CD4-positive, alpha-beta T cell treated with Interferon gamma for 1 hour (primary cell): ENCODE measurements around the gene MPDZ.

ENCODE experiments used
- DNase-seq: peaks from one replicate; pipeline ENCODE4 v3.0.0-alpha.2; 2020

MPDZ gene

DNA sequence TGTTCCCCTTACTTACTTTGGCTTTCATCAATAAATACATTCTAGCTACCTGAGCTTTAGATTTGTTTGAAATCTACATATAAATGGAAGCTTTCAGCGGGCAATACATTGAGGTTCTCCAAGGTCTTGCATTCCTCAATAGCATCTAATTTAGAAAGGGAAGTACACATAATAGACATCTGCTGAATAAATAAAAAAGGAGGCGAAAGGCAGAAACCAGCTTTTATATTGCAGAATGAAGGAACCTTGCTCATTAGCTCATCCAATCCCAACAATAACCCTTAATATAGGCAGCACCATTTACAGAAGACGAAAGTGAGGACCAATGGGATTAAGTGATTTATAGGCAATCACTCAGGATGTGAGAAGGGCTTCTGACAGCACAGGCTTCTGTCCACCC, 147.5 kb downstream of the MPDZ start:
- DNase-seq, result no peak

DNA sequence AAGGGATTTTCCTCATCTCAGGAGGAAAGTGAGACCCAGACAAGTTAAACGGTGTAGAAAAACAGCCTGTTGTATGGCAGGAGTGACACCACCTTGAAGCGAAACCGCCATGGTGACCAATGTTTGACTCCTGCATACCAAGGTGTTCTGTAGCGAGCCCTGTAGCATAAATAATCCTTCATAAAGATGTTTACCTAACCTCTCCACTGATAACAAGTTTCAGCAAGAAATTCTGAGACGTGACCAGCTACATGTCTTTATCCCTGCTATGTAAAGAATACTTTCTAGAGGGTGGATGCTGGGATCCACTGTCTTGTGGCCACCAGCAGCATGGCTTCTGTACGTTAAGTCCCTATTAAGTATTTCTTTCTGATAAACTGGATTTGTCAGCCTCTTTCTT, 148.1 kb downstream of the MPDZ start:
- no peak for DNase-seq

DNA sequence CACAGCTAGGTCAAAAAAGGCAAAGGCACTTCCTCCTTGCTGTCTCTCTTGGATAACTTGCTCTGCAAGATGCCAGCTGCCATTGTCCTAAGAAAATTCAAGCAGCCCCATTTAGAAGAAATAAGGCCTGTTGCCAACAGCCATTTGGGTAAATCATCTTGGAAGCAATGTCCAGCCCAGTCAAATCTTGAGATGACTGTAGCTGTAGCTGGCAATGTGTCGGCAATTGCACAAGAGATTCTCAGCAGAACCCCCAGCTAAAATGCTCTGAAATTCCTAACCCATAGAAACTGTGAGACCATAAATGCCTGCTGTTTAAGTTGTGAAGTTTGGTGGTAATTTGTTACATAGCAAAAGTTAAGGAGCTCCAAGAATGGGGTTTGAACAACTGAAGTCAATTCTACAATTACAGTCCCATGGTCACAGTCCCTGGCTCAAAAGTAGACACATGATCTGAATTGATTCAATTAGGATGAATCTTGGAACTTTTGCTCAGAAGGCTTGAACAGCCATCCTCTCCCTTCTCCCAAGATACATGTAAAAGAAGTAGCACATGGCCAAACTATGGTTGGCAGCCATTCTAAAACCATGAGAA, 151.1 kb downstream of the MPDZ start:
- DNase-seq, result no peak

DNA sequence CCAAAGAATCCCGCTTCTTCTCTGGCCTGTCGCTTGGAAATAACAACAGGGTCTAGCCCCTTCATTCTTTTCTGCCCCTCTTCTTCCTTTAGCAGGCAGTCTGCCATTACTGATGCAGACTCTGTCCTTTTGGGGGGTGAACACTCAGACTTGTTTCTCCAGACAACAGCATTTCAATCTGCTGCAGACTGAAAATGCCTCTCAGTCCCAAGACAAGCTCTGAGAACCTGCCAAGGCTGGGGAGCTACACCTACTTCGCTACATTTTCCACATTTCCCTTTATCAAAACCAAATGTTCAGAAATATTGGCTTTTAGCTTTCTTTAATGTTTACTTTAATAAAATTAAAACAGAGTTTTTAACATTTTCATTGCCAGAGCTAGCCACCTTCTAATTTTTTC, 152.4 kb downstream of the MPDZ start:
- no peak for DNase-seq

DNA sequence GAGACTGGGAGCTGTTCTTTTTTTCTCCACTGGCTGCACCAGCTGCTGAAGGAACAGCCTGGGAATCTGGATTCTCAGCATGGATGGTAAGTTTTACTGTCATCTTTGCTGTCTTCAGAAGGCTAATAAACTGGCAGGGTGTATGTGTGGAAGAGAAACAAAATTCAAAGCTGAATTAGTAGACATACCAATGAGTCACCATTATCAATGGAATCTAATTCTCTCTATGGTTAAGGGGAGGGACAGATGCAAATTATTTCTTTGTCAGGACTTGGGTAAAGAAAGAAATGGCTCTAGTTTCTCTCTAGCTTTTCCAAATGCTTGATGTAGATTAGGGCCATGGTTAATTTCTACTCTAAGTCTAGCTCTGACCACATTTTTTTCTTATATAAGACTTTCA, 154.2 kb downstream of the MPDZ start:
- no peak for DNase-seq

DNA sequence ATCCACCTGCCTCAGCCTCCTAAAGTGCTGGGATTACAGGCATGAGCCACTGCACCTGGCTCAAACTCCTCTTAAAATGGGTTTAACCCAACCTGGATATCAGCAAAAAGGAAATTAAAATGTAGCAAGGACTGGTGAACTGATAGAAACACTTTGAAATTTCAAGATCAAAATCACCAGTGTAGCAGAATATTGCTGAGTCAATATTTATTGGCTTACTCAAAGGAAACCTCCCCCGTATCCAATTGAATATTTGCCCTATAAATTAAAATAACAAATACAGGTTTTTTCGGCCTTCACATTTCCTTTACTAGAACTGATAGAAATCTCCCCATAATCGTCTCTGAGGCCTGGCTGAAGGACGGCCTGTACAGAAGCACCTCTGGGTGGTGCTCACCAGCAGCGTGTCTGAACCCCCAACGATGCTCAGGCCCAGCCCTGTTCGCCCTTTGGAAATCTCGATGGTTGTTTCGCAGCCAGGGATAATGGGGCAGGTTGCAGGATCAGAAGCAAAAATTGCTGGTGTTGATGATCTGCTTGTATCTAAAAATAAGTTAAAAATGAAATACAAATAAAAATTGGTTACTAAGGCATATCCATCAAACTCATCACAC, 156.6 kb downstream of the MPDZ start:
- no peak for DNase-seq

DNA sequence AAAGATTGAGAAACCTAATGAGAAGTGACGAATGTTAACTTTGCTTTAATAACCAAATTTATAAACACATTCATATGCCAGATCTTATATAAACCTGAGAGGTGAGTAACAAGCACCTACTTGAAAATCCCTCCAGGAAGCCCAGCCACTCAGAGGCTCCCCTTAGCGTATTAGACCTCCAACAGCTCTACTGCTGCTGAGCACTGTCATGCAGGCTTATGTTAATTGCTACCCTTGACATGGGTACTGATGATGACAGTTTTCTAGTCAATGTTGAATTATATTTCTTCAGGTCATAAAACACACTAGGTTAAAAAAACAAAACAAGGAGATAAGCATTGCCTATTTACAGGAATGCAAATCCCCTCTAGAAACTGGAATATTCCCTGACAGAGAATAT, 161.2 kb downstream of the MPDZ start:
- no peak for DNase-seq

DNA sequence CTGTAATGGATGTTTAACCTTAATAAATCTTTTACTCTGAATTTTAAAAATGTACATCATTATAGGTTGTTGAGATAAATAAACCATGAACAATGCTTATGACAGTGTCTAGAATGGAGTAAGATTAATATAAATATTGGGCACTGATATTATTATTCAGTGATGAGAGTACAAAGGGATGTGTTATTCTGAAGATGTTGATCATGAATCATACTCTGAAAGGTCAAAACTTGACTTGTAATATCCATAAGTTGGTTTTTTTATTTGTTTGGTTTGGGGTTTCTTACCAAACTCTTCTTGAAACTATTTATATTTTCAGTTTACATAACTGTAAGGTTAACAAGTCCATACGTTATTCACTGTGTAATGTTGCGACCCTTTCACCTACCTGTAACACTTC, 163.2 kb downstream of the MPDZ start:
- no peak for DNase-seq

DNA sequence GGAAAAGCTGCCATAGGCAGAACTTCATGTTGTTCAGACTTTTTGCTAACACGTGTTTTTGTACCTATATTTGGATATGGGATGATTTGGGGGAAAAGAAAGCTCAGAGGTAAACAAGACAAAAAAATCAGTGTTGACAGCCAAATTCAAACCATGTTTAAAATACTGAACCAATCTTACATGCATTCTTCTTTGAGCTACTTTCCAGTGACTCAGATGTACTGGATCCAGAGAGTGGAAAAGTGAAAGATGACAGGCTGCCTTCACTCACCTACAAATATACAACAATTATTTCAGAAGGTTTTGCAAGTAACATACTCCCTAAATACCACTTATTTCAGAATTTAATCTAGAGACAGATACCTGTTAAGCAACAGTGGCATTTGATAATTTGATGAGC, 165.7 kb downstream of the MPDZ start:
- DNase-seq, result no peak

DNA sequence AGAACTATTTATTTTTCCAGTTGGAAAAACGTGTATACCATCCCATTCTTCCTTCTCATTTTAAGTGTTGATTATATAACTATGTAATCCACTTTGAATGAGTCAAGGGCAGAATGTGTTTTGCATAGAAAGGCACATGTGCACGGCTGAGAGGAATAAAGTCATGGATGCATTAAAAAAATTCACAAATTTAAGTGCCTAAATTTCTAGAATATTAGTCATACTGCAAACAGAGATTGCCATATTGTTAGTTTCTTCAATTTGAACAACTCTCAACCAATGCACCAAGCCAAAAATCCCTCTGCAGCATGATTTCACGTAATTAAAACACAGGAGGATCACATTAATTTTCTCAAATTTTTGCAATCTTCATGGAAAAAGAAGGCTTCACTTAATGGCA, 166.3 kb downstream of the MPDZ start:
- no peak for DNase-seq

DNA sequence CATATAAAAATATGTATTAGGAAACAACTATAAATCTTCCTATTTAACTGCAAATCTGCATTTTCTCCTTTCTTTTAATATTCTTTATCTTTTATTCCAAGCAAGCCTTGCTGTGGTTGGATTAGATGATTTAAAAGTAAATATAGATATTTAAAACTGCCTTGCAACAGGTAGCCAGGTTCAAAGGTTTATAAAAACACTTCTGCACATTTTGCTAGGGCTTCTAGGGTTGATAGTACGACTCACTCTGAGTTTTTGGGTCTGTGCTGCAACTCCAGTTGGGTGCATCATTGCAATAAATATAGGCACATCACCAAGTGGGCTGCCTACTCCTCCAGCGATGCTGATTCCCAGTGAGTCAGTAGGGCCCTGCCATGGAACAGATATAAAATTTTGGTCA, 167.7 kb downstream of the MPDZ start:
- DNase-seq, result no peak

DNA sequence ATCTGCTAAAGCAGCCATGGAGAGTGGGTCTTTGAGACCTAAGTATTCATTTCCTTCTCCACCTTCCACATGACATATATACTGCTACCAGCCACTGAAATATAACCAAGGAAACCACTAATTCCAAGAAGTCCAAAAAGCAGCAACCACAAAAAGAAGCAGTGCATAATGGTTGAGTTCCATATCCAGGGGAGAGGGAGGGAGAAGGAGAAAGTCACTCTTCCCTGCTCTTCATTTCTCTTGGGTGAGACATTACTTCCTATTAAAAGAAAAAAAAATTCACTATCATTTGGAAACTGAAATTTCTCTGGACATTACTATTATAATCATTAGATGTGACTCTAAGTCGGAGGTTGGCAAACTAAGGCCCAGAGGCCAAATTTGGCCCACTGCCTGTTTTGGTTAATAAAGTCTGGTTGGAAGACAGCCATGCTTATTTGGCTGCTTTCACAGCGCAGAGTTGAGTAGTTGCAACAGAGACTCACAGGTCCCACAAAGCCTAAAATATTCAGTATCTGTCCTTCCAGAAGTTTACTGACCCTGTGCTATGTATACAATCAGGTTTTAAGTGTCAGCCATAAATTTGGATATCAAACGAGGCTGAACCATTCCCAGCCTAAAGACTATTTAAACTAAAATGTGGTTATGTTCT, 168.6 kb downstream of the MPDZ start:
- DNase-seq, result no peak

DNA sequence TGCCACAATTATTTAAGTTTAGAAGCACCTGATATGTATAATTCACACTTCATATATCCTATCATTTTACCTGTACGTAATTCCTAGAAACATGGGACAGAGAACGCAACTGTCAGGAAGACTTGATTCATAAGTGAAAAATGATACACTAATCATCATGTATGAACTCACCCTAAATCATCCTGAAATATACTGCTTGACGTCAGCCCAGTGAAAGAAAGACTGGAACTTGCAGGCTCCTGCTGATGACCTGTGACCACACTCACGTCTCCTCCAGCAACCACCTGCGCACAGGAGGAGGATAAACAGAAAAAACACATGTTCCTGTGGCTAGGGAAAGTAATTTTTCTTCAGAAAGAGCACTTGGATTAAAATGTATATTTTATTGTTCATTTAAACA, 169.7 kb downstream of the MPDZ start:
- no peak for DNase-seq

DNA sequence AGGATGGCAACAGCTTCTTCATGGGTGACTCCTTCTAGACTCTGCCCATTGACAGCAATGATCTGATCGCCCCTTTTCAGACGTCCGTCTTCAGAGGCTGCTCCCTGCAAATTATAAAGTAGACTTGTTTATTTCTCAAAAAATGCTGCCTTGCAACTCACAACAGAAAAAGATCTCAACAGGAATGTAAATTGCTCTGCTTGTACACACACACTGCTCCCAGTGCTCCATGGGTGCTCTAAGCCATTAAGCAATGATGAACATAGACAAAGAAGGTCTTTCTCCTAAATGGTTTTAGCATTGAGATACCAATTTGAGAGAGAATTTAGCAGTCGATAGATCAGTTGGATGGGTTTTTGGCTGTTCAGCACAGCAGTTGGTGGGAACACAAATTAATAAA, 172.5 kb downstream of the MPDZ start:
- DNase-seq, result no peak

DNA sequence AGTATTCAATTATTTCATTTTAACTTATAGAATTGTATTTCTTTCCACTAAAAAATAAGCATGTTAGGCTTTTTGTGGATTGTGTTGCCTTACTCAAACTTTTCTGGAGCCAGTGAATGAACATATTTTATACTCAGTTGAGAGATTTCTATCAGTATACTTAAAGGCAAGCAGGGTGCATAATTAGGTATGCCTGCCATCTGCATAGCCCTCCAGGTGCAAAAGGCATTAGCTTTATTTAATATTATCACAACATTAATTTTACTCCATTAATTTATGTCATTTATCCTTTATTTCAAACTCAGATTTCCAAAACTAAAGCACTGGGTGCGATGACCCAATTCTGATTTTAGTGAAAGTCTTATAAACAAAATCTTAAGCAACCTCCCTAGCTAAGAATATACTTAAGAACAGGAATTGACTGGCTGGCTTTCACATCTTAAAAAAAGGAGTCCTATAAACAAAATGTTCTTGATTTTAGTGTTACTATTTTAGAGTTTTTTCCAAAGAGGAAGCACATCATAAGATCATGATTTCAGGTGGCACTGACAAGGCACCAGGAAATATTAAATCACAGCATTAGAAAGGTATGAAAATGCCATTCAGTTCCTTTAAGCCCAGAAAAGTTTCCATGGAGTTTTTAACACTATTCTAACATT, 178.4 kb downstream of the MPDZ start:
- no peak for DNase-seq

DNA sequence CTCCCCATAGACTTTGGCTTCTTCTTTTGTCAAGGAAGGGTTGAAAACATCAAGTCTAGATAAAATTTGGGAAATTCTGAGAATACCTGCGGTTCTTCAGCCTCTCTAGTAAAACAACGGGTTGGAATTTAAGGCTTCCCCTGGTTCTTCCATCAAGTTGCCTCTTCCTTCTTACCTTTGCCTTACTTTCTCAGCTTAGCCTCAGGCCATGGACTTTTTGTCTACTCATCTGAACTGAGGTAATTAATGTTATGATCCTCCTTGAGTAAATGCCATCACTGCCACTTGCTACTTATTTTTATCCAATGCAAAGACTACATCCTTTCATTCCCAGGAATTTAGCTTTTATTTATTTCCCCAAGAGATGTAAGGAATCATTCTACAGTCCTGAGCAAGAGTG, 184.4 kb downstream of the MPDZ start:
- DNase-seq, result no peak

DNA sequence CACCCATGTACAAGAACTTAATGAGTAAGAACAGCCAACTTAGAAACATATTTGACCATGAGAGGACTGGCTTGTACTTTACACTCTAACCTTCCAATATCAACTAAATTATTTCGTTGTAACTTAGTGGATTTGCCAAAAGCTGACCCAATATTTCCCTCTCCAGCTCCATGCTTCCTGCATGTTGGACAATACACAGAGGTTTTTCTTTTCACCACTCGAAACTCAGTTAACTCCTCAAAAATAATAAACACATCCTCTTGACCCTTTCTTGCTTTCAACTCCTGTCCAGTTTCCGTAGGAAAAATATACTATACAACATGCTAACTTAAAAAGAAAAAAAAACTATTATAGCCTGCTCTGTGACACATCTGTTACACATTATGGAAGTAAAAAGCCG, 188.9 kb downstream of the MPDZ start:
- no peak for DNase-seq

DNA sequence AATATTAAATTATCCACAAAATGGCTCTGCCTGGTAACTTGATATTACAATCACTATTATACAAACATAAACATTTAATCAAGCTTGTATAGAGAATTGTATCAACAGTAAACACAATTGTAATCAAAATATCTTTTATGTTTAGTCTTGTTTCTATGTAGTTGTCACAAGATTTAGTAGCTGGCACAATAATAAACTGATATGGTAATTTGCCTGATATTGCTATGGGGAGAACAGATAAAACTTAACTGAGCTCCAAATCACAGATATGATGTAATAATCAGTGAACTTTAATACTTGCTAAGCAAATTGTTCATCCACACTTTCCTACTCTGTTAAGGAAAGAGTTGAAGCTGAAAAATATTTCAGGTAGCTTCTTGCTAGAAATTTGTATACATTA, 189.8 kb downstream of the MPDZ start:
- no peak for DNase-seq

DNA sequence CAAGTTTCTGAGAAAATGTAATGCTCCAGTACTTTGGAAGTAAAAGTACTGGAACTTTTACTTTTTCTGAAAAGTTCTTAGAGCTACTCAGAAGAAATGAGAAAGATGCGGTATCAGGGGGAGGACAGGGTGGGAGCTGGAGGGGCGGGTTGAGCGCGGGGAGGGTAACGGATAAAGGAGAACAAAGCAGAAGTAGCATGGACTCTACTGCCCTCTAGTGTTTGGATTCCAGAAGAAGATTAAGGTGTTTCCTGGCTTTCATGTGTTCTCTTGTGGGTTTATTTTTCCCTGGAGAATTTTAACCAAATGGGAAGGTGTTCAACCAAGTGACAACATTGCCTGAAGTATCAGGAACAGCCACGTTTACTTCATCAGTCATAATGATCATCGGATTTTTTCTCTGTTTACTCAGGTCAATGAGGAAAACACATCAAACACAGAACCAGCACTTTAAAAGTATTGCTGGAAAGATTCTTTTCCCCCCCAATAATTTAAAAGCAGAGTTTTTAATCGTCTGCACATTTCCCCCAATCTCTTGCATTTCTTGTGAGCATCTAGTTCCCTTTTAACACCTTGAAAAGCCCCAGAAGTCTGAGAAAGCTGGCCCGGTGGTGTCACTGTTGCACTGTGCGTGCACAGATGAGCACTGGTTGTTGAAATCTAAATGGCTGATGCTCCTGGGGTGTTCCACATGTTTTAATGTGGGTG, 190.6 kb downstream of the MPDZ start:
- no peak for DNase-seq

DNA sequence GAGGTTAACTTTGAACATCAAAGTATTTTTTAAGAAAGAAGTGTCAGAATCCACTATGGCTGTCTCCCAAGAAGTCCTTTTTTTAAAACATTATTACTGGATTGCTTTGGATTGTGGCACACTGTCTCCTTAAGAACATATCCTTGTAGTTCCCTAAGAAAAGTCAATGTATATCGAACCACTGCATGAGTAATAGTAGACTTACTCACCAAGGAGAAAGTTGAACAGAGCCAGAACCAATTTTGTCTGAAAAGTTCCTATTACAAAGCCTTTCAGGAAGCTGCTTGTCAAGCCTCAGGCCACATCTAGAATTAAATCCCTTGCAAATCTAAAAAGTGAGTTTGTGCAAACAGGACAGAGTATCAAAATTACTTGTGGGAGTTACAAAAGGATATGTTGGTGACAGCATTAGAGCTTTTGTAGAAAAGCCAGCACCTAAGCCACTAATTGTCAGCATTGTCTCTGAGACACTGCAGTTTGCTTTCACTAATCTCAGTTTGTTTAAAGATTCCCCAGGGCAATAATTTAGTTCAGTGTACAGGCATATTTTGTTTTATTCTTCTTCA, 195.4 kb downstream of the MPDZ start:
- no peak for DNase-seq

DNA sequence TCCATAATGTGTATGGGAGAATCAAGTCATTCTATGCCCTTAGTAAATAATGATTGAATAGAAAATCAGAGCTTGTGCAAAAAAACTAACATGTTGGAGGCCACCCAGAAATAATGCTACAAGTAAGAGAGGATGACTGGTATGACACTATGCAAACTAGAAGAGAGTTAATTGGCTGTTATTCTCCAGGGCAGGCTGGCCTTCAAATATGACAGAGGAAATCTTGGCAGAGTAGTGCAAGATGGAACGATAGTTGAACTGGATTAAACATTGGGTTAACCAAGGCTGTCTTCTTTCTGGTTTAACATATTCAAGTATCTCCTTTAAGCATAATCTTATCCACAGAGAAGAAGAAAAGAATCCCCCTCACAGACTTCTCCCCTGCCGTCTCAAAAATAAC, 196.1 kb downstream of the MPDZ start:
- DNase-seq, result no peak

DNA sequence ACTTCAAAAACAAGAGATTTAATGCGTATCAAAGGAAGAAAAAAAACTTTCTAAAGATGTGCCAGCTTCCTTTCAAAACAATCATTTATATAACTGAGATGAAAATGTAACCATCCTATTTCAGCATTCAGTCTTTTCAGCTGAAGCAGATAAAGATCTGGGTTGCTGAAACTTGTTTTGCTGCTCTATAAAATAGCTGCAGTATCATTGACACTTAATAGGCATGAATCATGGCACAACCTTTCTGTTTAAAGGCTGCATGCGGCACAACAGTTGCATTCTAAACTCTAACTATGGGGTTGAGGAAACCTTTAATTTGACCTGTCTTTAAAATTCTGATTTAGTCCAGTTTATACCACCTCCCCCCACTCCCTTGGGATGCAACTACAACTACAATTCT, 196.7 kb downstream of the MPDZ start:
- DNase-seq, result no peak

DNA sequence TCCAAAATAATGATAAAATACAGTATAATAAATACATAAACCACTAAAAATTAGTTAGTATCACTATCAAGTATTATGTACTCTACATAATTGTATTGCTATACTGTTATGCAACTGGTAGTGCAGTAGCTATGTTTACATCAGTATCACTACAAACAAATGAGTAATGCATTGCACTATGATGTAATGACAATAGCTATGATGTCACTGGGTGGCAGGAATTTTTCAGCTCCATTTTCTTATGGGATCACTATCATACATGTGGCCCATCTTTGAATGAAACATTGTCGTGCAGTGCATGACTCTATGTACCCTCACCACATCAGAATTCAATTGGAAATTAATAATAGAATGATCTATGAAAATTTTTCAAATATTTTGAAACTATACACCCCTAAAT, 201.3 kb downstream of the MPDZ start:
- no peak for DNase-seq
